Head of caudate nucleus (tissue), 42 donors: ENCODE data around the gene CD81.
A peak's percentile ranks its signal among the peaks of the same experiment; 100 is the strongest.
"Not testable (repeated sequence)": the region's sequence is repeated elsewhere in the genome, so short reads cannot be mapped to it uniquely, and the experiment has no call there.

Experiments used
- DNase-seq, 42 donors: peaks; one replicate each; pipeline versions ENCODE4 v3.0.0 to v3.0.0-alpha.2; 2020 to 2021; ENCODE audit warnings: mixed read lengths in 7 of 42
- intact Hi-C: fragments of 100-400 bp; cut with DNase I; formaldehyde crosslinking; loops from one replicate; pipeline ENCODE4 v1.15.0; 2022

Gene CD81

DNA sequence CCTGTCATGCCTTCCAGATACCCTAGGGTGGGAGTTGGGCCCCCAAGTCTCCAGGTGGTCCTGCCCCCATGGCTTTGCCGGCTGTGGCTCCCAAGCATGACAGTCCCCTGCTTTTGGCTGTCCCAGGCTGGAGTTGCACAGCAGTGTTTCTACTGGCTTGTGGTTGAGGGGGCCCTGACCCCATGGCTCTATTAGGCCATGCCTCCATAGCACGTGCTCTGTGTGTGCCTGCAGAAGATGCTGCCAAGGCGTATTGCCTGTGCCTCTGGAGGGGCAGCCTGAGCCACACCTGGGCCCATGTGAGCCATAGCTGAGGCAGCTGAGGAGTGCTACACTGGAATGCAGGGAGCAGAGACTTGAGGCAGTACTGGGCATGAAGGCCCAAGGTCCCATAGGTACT is 25.4 kb upstream of the CD81 start:
- no peak for DNase-seq
- intact Hi-C loops: no loop called here

DNA sequence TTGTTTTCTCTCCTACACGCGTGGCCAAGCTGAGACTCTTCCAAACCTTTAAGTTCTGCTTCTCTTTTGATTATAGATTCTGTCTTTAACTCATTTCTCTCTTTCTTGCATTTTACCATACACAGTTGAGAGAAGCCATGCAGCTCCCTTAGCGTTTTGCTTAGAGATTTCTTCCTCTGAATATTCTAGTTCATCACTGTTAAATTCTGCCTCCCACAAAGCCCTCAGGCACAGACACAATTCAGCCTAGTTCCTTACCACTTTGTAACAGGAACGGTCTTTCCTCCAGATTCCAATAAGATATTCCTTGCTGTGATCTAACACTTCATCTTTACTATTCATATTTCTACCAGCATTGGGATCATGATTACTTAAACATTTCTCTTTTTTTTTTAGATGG is 24.7 kb upstream of the CD81 start:
- intact Hi-C loops: no loop called here
- DNase-seq: peak in 2 of 42 donors; percentile 24 to 28

GRCh38 chr11:2355000-2355644 is 22.0 kb upstream of the CD81 start:
- intact Hi-C loops: no loop called here
- no peak for DNase-seq

GRCh38 chr11:2357246-2357645 is 19.9 kb upstream of the CD81 start:
- intact Hi-C loops: no loop called here
- no peak for DNase-seq

- intact Hi-C loops, DNase-seq: not testable (repeated sequence)
These were observed 19.5 kb upstream of the CD81 start for GRCh38 chr11:2357651-2358050.

DNA sequence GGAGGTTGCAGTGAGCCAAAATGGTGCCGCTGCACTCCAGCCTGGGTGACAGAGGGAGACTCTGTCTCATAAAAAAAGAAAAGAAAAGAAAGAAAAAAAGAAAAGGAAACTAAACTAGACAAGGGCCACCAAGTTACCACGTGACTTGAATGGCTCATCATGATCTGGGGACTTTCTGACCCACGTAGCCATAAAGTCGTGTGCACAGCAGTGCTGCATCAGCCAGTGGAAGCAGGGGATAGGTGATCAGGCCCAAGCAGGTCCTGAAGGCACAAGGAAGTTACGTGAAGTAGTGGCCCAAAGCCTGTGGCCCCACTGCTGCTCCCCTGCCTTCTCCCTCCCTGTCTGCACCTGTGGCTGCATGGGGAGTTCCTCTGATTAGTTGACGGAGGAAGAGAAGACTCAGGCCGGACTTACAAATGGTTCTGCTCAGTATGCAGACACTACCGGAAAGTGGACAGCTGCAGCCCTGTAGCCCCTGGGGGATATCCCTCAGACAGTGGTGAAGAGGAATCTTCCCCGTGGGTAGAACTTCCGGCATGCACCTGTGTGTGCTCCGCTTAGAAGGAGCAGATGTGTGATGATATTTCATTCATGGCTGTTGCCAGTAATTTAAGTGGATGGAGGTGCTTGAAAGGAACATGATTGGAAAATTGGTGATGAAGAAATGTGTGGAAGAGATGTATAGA is 18.2 kb upstream of the CD81 start:
- intact Hi-C loops: no loop called here
- DNase-seq: peak in 2 of 42 donors; percentile 6 to 18

GRCh38 chr11:2359557-2359956 is 17.6 kb upstream of the CD81 start:
- intact Hi-C loops: no loop called here
- peak in 2 of 42 donors; percentile 3 to 5 for DNase-seq

DNA sequence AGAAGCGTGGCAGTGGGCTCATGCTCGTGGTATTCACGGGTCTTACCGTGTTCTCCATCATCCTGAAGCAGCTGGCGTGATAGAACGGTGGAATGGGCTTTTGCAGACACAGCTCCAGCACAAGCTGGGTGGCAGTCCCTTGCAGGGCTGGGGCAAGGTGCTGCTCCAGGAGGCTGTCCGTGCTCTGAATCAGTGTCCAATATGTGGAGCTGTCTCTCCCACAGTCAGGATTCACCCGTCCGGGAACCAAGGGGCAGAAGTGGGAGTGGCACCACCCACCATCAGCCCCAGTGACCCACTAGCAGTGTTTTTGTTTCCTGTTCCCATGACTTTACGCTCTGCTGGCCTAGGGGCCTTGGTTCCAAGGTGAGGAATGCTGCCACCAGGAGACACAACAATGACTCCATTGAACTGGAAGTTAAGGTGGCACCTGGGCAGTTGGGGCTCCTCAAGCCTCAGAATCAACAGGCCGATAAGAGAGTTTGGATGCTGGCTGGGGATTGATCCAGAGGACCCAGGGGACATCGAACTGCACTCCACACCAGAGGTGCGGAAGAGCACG is 16.9 kb upstream of the CD81 start:
- DNase-seq: peak in 1 of 42 donors; percentile 7

GRCh38 chr11:2361565-2361964 is 15.5 kb upstream of the CD81 start:
- intact Hi-C loops: no loop called here
- DNase-seq: peak in 1 of 42 donors; percentile 2

More for the DNA sequence above, 16.9 kb upstream of the CD81 start:
- intact Hi-C loops: no loop called here

DNA sequence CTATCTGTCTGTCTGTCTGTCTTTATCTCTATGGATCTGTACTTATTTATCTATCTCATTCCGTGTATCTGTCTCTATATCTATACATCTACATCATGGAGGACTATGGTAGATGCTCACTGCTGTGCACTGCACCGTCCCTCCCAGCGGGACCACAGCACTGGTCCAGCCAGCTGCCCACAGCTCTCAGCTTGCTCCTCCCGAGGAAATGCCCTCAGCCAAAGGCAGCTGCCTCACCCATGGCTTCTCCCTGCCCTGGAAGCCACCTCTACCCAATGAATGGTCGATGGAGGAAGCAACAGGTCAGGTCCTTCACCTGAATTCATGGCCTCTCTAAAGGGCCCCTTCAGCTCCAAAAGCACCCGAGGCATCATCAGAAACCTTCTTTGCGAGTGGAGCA is 14.7 kb upstream of the CD81 start:
- DNase-seq: peak in 1 of 42 donors; percentile 2
- intact Hi-C loops: no loop called here

DNA sequence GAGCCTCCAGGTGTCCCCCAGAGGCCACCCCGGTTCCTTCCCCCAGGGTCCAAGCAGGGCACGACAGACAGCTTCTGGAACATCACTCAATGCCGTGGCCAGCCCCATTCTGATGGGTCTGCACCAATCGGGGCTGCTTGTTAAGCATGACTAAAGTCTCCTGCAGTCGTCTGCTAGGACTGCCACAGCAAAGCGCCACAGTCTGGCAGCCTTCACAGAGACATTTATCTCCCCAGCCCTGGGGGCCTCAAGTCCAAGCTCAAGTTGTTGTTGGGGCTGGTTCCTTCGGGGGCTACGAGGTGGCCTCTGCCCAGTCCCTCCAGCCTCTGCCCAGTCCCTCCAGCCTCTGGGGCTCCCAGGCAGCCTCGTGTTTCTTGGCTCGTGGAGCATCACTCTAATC is 14.0 kb upstream of the CD81 start:
- intact Hi-C loops: no loop called here
- DNase-seq: peak in 2 of 42 donors; percentile 2 to 16

DNA sequence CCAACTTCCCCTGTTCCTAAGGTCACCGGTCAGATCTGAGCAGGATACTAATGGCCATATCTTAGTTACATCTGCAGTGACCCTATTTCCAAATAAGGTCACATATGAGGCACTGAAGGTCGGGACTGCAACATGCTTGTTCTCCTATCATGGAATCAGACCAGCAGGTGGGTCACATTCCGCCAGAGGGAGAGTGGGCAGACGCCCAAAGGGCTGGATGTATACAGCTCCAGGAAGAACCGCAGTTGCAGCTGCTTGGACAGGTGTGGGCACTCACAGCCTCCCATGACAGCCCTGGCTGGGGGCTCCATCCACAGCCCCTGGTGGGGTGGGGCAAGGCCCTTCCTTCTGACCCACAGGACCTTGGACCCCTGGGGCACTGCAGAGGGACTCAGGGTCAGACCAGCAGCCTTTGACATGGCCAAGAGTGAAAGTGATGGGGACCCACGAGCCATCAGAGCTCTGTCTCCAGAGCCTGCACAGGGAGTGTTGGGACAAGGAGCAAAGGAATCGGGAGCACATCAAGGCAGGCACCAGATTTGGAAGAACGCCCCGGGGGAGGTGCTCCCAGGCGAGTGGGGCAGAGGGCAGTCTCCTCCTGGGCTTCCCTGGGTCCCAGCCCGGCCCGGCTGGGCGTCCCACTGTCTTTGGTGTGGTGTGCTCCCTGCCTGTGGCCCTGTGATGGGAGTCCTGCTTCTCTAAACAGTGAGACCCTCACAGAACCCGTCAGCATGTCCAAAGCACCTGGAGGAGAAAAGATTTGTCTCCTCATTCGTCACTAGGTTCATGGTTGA is 13.3 kb upstream of the CD81 start:
- peak in 1 of 42 donors; percentile 9 for DNase-seq
- intact Hi-C loops: no loop called here

DNA sequence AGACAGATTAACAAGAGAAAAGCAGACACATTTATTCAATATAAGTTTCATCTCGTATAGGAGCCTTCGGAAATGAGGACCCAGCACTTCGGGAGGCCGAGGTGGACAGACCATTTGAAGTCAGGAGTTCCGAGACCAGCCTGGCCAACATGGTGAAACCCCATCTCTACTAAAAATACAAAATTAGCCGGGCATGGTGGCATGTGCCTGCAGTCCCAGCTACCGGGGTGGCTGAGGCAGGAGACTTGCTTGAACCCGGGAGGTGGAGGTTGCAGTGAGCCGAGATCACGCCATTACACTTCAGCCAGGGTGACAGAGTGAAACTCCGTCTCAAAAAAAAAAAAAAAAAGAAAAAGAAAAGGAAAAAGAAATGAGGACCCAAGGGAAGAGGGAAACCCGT is 12.7 kb upstream of the CD81 start:
- intact Hi-C loops: not testable (repeated sequence)
- peak in 2 of 42 donors; percentile 2 to 8 for DNase-seq

DNA sequence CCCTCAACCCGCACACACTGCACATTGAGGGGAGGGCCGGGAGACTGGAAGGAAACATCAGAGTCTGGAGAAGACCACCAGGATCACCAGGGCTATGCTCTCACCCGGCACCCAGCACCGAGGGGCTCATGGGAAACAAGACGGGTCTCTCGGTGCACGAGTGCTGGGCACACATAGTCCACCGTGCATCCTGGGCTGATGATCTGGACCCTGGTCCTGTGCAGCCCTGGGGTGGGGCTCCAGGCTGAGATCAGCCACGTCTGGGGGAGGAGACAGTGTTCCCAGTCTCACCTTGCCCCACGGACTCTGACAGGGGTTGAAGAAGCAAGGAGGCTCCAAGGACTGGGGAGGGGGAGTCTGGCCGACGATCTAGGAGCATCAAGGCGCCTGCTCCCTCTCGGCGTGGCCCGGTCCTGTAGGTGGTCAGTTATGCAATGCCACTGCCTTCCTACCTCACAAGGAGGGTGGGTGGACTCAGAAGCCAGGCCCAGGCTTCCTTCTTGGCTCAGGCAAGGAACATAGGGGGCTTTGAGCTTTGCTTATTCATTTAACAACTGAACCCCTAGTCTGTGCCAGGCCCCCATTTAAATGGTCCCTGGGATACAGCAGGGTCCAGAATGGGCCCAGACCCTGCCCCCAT is 11.4 kb upstream of the CD81 start:
- peak in 2 of 42 donors; percentile 20 to 36 for DNase-seq
- intact Hi-C loops: no loop called here

DNA sequence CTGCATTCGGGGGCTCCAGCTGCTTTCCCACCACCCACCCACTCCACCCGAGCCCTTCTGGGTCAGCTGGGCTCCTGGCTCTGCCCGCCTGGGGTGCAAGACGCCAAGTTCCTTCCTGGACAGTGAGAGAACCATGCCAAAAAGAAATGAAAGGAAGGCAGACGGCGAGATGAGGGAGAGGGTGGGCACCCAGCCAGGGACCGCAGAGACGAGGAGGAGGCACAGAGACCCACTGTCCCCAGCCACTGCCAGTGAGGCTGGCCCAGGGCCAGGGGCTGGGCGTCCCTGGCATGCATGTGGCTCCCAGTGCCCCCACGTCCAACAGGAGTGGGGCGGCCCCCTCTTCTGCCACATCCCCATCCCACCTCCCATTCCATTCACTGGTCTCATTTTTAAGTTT is 10.8 kb upstream of the CD81 start:
- peak; percentile 55 to 86 (median 73) for DNase-seq
- intact Hi-C loops: no loop called here

DNA sequence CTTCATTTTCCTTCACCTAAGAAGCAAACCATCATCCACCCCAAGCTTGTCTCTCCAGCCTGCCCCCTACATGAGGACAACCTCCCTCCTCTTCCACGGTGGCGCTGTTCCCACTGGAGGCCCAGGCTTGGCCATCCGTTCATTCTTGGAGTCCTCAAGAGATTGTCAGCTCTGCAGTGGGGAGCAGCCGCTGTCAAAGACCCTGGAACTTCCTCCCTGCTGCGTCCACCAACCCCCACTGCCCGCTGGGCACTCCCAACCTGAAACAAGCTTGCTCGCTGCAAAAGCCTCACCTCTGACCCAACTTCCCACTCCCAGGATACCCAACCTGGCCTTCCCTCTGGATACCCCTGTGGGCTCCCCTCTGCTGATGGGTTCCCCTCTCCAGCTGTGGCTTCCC is 10.4 kb upstream of the CD81 start:
- peak in 16 of 42 donors; percentile 27 to 74 (median 46) for DNase-seq
- intact Hi-C loops: no loop called here

DNA sequence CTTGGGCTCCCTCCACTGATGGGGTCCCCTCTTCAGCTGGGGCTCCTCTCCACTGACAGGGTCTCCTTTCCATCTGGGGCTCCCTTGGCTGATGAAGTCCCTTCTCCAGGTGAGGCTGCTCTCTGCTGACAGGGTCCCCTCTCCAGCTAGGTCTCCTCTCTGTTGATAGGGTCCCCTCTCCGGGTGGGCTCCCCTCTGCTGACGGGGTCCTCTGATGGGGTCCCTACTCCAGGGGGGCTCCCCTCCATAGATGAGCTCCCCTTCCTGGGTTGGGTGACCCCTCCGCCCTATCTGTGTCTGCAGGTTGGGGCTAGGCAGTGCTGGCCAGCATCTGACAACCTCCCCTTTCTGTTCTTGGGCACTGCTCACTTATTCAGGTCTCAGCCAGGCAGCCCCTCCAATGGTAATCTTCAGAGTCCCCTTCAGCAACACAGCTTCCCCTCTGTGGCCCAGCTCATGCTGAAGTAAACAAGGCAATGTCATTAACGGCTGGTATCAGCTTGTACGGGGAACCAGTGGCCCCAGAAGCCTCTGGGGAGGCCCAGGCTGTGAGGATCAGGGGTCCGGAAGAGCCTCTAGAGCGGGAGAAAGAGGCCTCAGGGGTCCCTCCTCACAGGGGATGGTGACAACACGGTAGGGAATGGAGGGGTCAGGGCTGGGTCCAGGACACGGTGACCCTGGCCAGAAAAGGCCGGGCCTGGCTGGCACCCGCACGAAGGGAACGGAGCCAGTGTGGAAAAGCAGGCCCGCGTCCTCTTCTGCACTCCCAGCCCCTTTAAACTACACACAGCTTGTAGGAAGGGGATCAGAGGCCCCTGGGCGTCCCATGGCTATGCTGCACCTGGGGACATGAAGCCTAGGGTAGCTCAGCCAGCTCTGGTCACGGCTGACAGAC is 9.6 kb upstream of the CD81 start:
- intact Hi-C loops: no loop called here

DNA sequence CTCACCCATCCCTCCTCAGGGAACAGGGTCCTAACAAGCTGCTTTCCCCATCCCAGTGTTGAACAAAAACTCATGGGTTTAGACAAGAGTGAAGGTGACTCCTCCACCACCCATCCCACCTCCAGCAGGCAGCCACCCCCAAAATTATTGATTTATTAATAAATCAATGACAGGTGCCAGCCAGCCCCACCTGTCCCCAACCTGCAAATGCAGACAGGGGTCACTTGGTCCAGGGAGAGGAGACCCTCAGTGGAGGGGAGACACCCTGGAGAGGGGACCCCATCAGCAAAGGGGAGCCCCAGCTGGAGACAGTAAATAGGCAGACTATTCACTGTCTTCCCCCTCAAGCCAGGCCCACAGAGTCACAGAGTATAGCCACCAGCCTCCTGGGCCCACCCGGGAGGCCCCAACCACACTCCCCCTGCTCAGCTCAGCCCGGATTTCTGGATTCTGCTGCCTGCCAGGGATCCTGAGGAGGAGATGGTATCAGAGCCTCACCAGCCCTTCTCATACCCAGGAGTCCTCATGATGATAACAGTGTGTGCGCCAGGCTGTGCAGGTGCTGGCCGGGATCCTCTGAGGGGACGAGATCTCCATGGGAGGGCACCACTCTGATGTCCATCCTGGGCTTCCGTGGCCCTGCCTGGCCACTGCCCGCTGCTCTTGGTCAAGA is 8.8 kb upstream of the CD81 start:
- no peak for DNase-seq
- intact Hi-C loops: no loop called here

More for the DNA sequence above, 9.6 kb upstream of the CD81 start:
- DNase-seq: no peak
